ENCODE measurements around the gene ZNF43.

GRCh38 chr19:21883516-21883915 is 47.5 kb upstream of the ZNF43 start:
- TF ChIP-seq, protein P1, sequence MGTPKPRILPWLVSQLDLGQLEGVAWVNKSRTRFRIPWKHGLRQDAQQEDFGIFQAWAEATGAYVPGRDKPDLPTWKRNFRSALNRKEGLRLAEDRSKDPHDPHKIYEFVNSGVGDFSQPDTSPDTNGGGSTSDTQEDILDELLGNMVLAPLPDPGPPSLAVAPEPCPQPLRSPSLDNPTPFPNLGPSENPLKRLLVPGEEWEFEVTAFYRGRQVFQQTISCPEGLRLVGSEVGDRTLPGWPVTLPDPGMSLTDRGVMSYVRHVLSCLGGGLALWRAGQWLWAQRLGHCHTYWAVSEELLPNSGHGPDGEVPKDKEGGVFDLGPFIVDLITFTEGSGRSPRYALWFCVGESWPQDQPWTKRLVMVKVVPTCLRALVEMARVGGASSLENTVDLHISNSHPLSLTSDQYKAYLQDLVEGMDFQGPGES (IDR thresholded peaks at IDR 0.05; ENCODE audit: low read depth, low read length): no peak
- TF ChIP-seq, protein P2, sequence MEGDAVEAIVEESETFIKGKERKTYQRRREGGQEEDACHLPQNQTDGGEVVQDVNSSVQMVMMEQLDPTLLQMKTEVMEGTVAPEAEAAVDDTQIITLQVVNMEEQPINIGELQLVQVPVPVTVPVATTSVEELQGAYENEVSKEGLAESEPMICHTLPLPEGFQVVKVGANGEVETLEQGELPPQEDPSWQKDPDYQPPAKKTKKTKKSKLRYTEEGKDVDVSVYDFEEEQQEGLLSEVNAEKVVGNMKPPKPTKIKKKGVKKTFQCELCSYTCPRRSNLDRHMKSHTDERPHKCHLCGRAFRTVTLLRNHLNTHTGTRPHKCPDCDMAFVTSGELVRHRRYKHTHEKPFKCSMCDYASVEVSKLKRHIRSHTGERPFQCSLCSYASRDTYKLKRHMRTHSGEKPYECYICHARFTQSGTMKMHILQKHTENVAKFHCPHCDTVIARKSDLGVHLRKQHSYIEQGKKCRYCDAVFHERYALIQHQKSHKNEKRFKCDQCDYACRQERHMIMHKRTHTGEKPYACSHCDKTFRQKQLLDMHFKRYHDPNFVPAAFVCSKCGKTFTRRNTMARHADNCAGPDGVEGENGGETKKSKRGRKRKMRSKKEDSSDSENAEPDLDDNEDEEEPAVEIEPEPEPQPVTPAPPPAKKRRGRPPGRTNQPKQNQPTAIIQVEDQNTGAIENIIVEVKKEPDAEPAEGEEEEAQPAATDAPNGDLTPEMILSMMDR (IDR thresholded peaks at IDR 0.05): no peak
- TF ChIP-seq FOXJ3 (CRISPR knock-in tag; IDR thresholded peaks at IDR 0.05) (no peak), RCOR1 (IDR thresholded peaks at IDR 0.05; ENCODE audit: low read length) (no peak), CHD2 (IDR thresholded peaks at IDR 0.05; ENCODE audit: low read length, partially characterized antibody) (no peak), RFX5 (IDR thresholded peaks at IDR 0.05; ENCODE audit: low read length) (no peak), TAF1 (IDR thresholded peaks at IDR 0.05; ENCODE audit: borderline replicate concordance, low read depth, low read length) (no peak), MXI1 (IDR thresholded peaks at IDR 0.05; ENCODE audit: low read depth, low read length) (no peak), POLR2AphosphoS5 (IDR thresholded peaks at IDR 0.05; ENCODE audit: low read depth, low read length) (no peak), EZH2phosphoT487 (IDR thresholded peaks at IDR 0.05; ENCODE audit: borderline replicate concordance, low read depth) (no peak), NRF1 (IDR thresholded peaks at IDR 0.05; ENCODE audit: low read depth, low read length) (no peak)
- TF ChIP-seq, protein P3, sequence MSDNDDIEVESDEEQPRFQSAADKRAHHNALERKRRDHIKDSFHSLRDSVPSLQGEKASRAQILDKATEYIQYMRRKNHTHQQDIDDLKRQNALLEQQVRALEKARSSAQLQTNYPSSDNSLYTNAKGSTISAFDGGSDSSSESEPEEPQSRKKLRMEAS (IDR thresholded peaks at IDR 0.05; ENCODE audit: low read depth): no peak
